Gastroesophageal sphincter (tissue), 4 donors: ENCODE data around the gene BACH1. TPM values are rescaled to one million over a fixed set of nuclear protein-coding genes. Genes with fewer than 3 reads are reported as not detected.
"Not testable (repeated sequence)": the region's sequence is repeated elsewhere in the genome, so short reads cannot be mapped to it uniquely, and the experiment has no call there.

ENCODE experiments used
- ATAC-seq: fragments of 150-250 bp; one replicate; pipeline ENCODE4 v1.9.1; 2016; ENCODE audit warnings: mild to moderate bottlenecking, moderate library complexity
- H3K27ac ChIP-seq, 4 donors: fragments of 200-600 bp; sonication (generic) in 3 of 4; 1 replicate in 3 of 4; 2 replicates in 1 of 4; pipeline ENCODE4 v1.5.1; 2016 to 2019
- H3K27me3 ChIP-seq: fragments of 200-600 bp; sonication (generic); one replicate; pipeline ENCODE4 v1.5.1; 2019
- H3K36me3 ChIP-seq, 2 donors: fragments of 200-600 bp; sonication (generic); one replicate each; pipeline ENCODE4 v1.5.1; 2019; ENCODE audit warnings: control low read depth in 1 of 2
- H3K4me1 ChIP-seq, 3 donors: fragments of 200-600 bp; sonication (generic); 1 replicate in 2 of 3; 2 replicates in 1 of 3; pipeline ENCODE4 v1.5.1; 2016 to 2019; ENCODE audit warnings: control low read depth in 2 of 3
- H3K4me3 ChIP-seq, 2 donors: fragments of 200-600 bp; sonication (generic); one replicate each; pipeline ENCODE4 v1.5.1; 2019; ENCODE audit warnings: mild to moderate bottlenecking in 1 of 2, moderate library complexity in 1 of 2
- H3K9me3 ChIP-seq, 3 donors: fragments of 200-600 bp; sonication (generic); one replicate each; pipeline ENCODE4 v1.5.1; 2017 to 2019; ENCODE audit warnings: control low read depth in 2 of 3
- EP300 ChIP-seq: sonication (generic); formaldehyde crosslinking; IDR thresholded peaks from one replicate; pipeline ENCODE4 v1.6.1; 2017; ENCODE audit warnings: antibody characterized with exemption, mild to moderate bottlenecking
- POLR2A ChIP-seq, 2 donors: fragments of 450-650 bp; IDR thresholded peaks; one replicate each; pipeline ENCODE4 v1.6.1; 2017; ENCODE audit warnings: antibody characterized with exemption in 2 of 2, mild to moderate bottlenecking in 2 of 2, moderate library complexity in 1 of 2
- POLR2AphosphoS5 ChIP-seq: sonication (generic); formaldehyde crosslinking; IDR thresholded peaks from one replicate; pipeline ENCODE4 v1.6.1; 2017; ENCODE audit warnings: antibody characterized with exemption
- WGBS, 2 donors: methylation state at CpG; one replicate each; pipeline ENCODE4 v1.1.5; 2018; ENCODE audit warnings: low coverage in 1 of 2; 5-methylcytosine and 5-hydroxymethylcytosine counted together
- total RNA-seq, 4 donors: library from RNA; depleted of rRNA; stranded (reverse); fragments of >200 nt; gene quantifications; one replicate each; pipeline ENCODE4 v1.1.0, GENCODE V29; 2016
- TF ChIP-seq, protein P1 (sequence below), 4 experiments: fragments of 200-600 bp in 2 of 4; fragments of 450-650 bp in 2 of 4; sonication (generic) in 1 of 4; IDR thresholded peaks; one replicate each; pipeline ENCODE4 v1.5.1; 2017 to 2019; ENCODE audit warnings: antibody characterized with exemption in 4 of 4, mild to moderate bottlenecking in 2 of 4, moderate library complexity in 2 of 4

BACH1 gene
- total RNA-seq: 10 to 100 TPM; 43.6 to 60.9 (median 52.3) TPM

DNA sequence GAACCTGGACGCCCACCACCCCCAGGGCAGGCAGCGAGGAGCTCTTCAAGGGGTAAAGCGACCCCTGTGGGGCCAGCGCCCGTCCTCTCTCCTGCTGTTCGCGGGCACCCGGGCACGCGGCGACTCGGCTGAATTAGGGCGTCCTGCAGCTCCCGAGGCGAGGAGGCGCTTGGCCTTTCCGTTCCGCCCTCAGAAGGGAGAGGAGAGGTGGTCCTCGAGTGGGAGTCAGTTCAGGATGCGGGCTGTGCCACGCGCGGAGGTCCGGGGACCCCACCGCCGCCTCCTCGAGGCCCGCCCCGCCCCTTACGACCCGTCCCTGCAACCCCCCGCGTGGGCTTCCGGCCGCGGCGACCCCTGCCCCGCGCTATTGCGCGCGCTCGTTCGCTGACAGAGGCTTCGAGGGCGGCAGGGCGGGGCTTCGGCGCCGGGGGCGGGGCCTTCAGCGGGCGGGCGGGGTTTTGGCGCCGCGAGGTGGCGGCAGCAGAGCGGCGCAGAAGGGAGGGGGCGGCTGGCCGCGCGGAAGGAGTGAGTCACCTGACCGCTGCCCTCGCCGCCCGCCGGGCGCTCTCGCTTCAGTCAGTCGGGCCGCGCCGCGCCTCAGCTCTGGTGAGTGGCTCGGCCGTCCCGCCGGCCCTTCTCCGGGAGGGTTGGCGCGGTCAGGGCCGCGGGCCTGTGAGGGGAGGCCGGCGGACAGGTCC, at the start of gene BACH1:
TSS of gene BACH1 (plus strand) at position 575 of the 698 bp plus-strand sequence. CDS start 22,359 bp downstream, outside the sequence.
- no peaks in the 10 kb centered on the region for H3K27me3 ChIP-seq
- no CpG with 5 or more reads among the region's 87 CpGs for WGBS, 2 donors
- H3K4me1 ChIP-seq: peaks cover 0 to 48% (median 18%) of the 10 kb centered on the region in 3 donors

DNA sequence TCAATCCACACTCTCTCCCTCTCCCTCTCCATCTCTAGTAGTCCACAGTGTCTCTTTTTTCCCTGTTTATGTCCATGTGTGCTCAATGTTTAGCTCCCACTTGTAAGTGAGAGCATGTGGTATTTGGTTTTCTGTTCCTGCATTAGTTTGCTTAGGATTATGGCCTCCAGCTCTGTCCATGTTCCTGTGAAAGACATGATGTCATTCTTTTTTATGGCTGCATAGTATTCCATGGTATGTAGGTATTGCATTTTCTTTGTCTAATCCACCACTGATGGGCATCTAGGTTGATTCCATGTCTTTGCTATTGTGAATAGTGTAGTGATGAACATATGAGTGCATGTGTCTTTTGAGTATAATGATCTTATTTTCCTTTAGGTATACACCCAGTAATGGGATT, 49.4 kb upstream of the BACH1 start:
- H3K9me3 ChIP-seq: peaks cover 0 to 16% (median 0%) of the 10 kb centered on the region in 3 donors
- ATAC-seq, H3K27ac ChIP-seq, H3K36me3 ChIP-seq, H3K4me1 ChIP-seq, H3K4me3 ChIP-seq, H3K27me3 ChIP-seq: not testable (repeated sequence)

More for the DNA sequence above, at the start of gene BACH1:
- H3K27ac ChIP-seq: peak within 1 kb of the TSS; percentile 68 to 98 (median 96)
- ATAC-seq: peak; percentile 95
- no peaks in the 10 kb centered on the region for H3K9me3 ChIP-seq
- TF ChIP-seq POLR2AphosphoS5 (peak; percentile 97), POLR2A (IDR thresholded peaks at IDR 0.05) (peak; percentile 92 to 93), EP300 (no peak)
- TF ChIP-seq, protein P1, sequence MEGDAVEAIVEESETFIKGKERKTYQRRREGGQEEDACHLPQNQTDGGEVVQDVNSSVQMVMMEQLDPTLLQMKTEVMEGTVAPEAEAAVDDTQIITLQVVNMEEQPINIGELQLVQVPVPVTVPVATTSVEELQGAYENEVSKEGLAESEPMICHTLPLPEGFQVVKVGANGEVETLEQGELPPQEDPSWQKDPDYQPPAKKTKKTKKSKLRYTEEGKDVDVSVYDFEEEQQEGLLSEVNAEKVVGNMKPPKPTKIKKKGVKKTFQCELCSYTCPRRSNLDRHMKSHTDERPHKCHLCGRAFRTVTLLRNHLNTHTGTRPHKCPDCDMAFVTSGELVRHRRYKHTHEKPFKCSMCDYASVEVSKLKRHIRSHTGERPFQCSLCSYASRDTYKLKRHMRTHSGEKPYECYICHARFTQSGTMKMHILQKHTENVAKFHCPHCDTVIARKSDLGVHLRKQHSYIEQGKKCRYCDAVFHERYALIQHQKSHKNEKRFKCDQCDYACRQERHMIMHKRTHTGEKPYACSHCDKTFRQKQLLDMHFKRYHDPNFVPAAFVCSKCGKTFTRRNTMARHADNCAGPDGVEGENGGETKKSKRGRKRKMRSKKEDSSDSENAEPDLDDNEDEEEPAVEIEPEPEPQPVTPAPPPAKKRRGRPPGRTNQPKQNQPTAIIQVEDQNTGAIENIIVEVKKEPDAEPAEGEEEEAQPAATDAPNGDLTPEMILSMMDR (IDR thresholded peaks at IDR 0.05): peak in 3 of 4 experiments; percentile 23 to 80 (median 56)
- H3K36me3 ChIP-seq: no peaks in the 10 kb centered on the region
- H3K4me3 ChIP-seq: peak within 1 kb of the TSS; percentile 67 to 95

GRCh38 chr21:29250636-29251035, 48.1 kb upstream of the BACH1 start:
- ATAC-seq: no peak
- Histone ChIP-seq H3K4me1 (no peaks in the 10 kb centered on the region), H3K27ac (no peak overlapping the region), H3K4me3 (no peak overlapping the region), H3K9me3 (peaks cover 0 to 26% (median 0%) of the 10 kb centered on the region in 3 donors), H3K27me3 (no peaks in the 10 kb centered on the region), H3K36me3 (no peaks in the 10 kb centered on the region)
- 87 to 100% methylated on average over 1 to 5 of the region's 5 CpGs for WGBS, 2 donors
- TF ChIP-seq EP300: no peak
- no peak for TF ChIP-seq POLR2A (IDR thresholded peaks at IDR 0.05)
- TF ChIP-seq, protein P1 (IDR thresholded peaks at IDR 0.05): no peak
- TF ChIP-seq POLR2AphosphoS5: no peak

DNA sequence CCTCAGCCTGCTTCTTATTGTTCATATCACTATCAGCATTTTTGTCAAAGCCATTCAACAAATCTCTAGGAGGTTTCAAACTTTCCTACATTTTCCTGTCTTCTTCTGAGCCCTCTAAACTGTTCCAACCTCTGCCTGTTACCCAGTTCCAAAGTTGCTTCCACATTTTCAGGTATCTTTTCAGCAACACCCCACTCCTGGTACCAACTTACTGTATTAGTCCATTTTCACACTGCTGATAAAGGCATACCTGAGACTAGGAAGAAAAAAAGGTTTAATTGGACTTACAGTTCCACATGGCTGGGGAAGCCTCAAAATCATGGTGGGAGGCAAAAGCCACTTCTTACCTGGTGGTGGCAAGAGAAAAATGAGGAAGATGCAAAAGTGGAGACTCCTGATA, 44.9 kb upstream of the BACH1 start:
- not testable (repeated sequence) for H3K27ac ChIP-seq, H3K36me3 ChIP-seq, H3K4me3 ChIP-seq, ATAC-seq, H3K4me1 ChIP-seq, H3K27me3 ChIP-seq
- H3K9me3 ChIP-seq: peaks cover 0 to 26% (median 0%) of the 10 kb centered on the region in 3 donors

DNA sequence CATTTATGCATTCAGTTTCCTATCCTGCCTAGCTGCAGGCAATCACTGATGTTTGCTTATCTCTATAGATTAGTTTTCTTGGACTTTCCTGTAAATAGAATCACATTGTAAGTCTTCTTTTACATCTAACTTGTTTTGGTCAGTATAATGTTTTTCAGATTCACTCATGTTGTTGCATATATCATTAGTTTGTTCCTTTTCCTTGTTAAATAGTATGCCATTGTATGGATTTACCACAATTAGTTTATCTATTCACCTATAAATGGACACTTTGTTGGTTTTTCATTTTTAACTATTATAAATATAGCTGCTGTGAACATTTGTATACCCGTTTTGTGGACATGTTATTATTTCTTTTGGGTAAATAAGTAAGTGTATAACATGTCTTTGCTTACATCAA, 44.2 kb upstream of the BACH1 start:
- TF ChIP-seq POLR2A (IDR thresholded peaks at IDR 0.05) (no peak), EP300 (no peak), POLR2AphosphoS5 (no peak)
- TF ChIP-seq, protein P1 (IDR thresholded peaks at IDR 0.05): no peak
- ATAC-seq: no peak
- 83 to 90% methylated on average over 1 of the region's 1 CpG for WGBS, 2 donors
- H3K4me3 ChIP-seq: no peak overlapping the region
- peaks cover 0 to 26% (median 0%) of the 10 kb centered on the region in 3 donors for H3K9me3 ChIP-seq
- no peaks in the 10 kb centered on the region for H3K36me3 ChIP-seq
- peaks cover 0 to 4% (median 0%) of the 10 kb centered on the region in 3 donors for H3K4me1 ChIP-seq
- H3K27me3 ChIP-seq: no peaks in the 10 kb centered on the region
- H3K27ac ChIP-seq: no peak overlapping the region

- ATAC-seq: no peak
- H3K27me3 ChIP-seq: no peaks in the 10 kb centered on the region
- H3K36me3 ChIP-seq: no peaks in the 10 kb centered on the region
- no peak overlapping the region for H3K4me3 ChIP-seq
- WGBS, 2 donors: 68 to 72% methylated on average over 5 to 7 of the region's 7 CpGs
- H3K9me3 ChIP-seq: peaks cover 0 to 26% (median 0%) of the 10 kb centered on the region in 3 donors
- peaks cover 0 to 4% (median 0%) of the 10 kb centered on the region in 3 donors for H3K4me1 ChIP-seq
- TF ChIP-seq EP300 (no peak), POLR2AphosphoS5 (no peak), POLR2A (IDR thresholded peaks at IDR 0.05) (no peak)
- TF ChIP-seq, protein P1 (IDR thresholded peaks at IDR 0.05): no peak
- H3K27ac ChIP-seq: no peak overlapping the region
These were observed 42.4 kb upstream of the BACH1 start for GRCh38 chr21:29256126-29256910.
